ENCODE results near the gene SUSD5. TPM values are rescaled to one million over a fixed set of nuclear protein-coding genes. Genes with fewer than 3 reads are reported as not detected.
A peak's percentile ranks its signal among the peaks of the same experiment; 100 is the strongest.

SUSD5 gene
- total and polyA plus RNA-seq, 2 donors from 2014 or later, result 1.2 to 13.8 TPM

- no peaks in the 10 kb centered on the region for H3K27me3 ChIP-seq (ENCODE audit: control insufficient read depth, insufficient read depth, low read length)
- no peak overlapping the region for H3K4me3 ChIP-seq (ENCODE audit: low read length in 3 of 3)
- H3K9ac ChIP-seq (ENCODE audit: low read length in 3 of 3), result no peak overlapping the region
- H3K36me3 ChIP-seq (ENCODE audit: control insufficient read depth in 2 of 3, insufficient read depth in 3 of 3, low read length in 3 of 3), result no peaks in the 10 kb centered on the region
- intact Hi-C loops (cut with DNase I), result no loop called here
- DNase-seq (peak in 1 of 5 donors; percentile 4), FAIRE-seq (no peak)
- TF ChIP-seq CTCF (IDR thresholded peaks at IDR 0.05; ENCODE audit: borderline replicate concordance, extremely low read depth, insufficient read depth), result no peak
- no peak overlapping the region for H3K27ac ChIP-seq (ENCODE audit: low read depth in 2 of 2, low read length in 2 of 2)
- H3K4me1 ChIP-seq (ENCODE audit: control insufficient read depth in 2 of 3, insufficient read depth in 2 of 3, low read depth in 1 of 3, low read length in 3 of 3), result no peaks in the 10 kb centered on the region
- no peaks in the 10 kb centered on the region for H3K9me3 ChIP-seq (ENCODE audit: control insufficient read depth in 2 of 3, insufficient read depth in 1 of 3, low read length in 3 of 3)
Observed at GRCh38 chr3:33229947-33230346, 11.3 kb upstream of the SUSD5 start.

- H3K4me3 ChIP-seq (ENCODE audit: low read length in 3 of 3), result no peak overlapping the region
- H3K36me3 ChIP-seq (ENCODE audit: control insufficient read depth in 2 of 3, insufficient read depth in 3 of 3, low read length in 3 of 3), result no peaks in the 10 kb centered on the region
- H3K27ac ChIP-seq (ENCODE audit: low read depth in 2 of 2, low read length in 2 of 2), result no peak overlapping the region
- H3K9me3 ChIP-seq (ENCODE audit: control insufficient read depth in 2 of 3, insufficient read depth in 1 of 3, low read length in 3 of 3), result no peaks in the 10 kb centered on the region
- no peaks in the 10 kb centered on the region for H3K27me3 ChIP-seq (ENCODE audit: control insufficient read depth, insufficient read depth, low read length)
- intact Hi-C loops (cut with DNase I), result no loop called here
- H3K4me1 ChIP-seq (ENCODE audit: control insufficient read depth in 2 of 3, insufficient read depth in 2 of 3, low read depth in 1 of 3, low read length in 3 of 3), result no peaks in the 10 kb centered on the region
- TF ChIP-seq CTCF (IDR thresholded peaks at IDR 0.05; ENCODE audit: borderline replicate concordance, extremely low read depth, insufficient read depth), result no peak
- H3K9ac ChIP-seq (ENCODE audit: low read length in 3 of 3), result no peak overlapping the region
- no peak for FAIRE-seq
- DNase-seq, result peak in 1 of 5 donors; percentile 33
Observed at GRCh38 chr3:33229066-33229465, 10.5 kb upstream of the SUSD5 start.

- Histone ChIP-seq H3K4me3 (ENCODE audit: low read length in 3 of 3) (no peak overlapping the region), H3K4me1 (ENCODE audit: control insufficient read depth in 2 of 3, insufficient read depth in 2 of 3, low read depth in 1 of 3, low read length in 3 of 3) (no peaks in the 10 kb centered on the region), H3K9me3 (ENCODE audit: control insufficient read depth in 2 of 3, insufficient read depth in 1 of 3, low read length in 3 of 3) (no peaks in the 10 kb centered on the region), H3K27me3 (ENCODE audit: control insufficient read depth, insufficient read depth, low read length) (peaks cover 12% of the 10 kb centered on the region), H3K27ac (ENCODE audit: low read depth in 2 of 2, low read length in 2 of 2) (no peak overlapping the region), H3K36me3 (ENCODE audit: control insufficient read depth in 2 of 3, insufficient read depth in 3 of 3, low read length in 3 of 3) (no peaks in the 10 kb centered on the region), H3K9ac (ENCODE audit: low read length in 3 of 3) (no peak overlapping the region)
- DNase-seq (no peak), FAIRE-seq (no peak)
- no peak for TF ChIP-seq CTCF (IDR thresholded peaks at IDR 0.05; ENCODE audit: borderline replicate concordance, extremely low read depth, insufficient read depth)
- intact Hi-C loops (cut with DNase I), result no loop called here
Observed at GRCh38 chr3:33221241-33221640, 2.6 kb upstream of the SUSD5 start.

- H3K9ac ChIP-seq (ENCODE audit: low read length in 3 of 3), result no peak overlapping the region
- no peaks in the 10 kb centered on the region for H3K9me3 ChIP-seq (ENCODE audit: control insufficient read depth in 2 of 3, insufficient read depth in 1 of 3, low read length in 3 of 3)
- H3K4me1 ChIP-seq (ENCODE audit: control insufficient read depth in 2 of 3, insufficient read depth in 2 of 3, low read depth in 1 of 3, low read length in 3 of 3), result no peaks in the 10 kb centered on the region
- H3K27me3 ChIP-seq (ENCODE audit: control insufficient read depth, insufficient read depth, low read length), result peaks cover 12% of the 10 kb centered on the region
- intact Hi-C loops (cut with DNase I), result no loop called here
- no peak for DNase-seq
- no peak for FAIRE-seq
- TF ChIP-seq CTCF (IDR thresholded peaks at IDR 0.05; ENCODE audit: borderline replicate concordance, extremely low read depth, insufficient read depth), result no peak
- H3K36me3 ChIP-seq (ENCODE audit: control insufficient read depth in 2 of 3, insufficient read depth in 3 of 3, low read length in 3 of 3), result no peaks in the 10 kb centered on the region
- H3K27ac ChIP-seq (ENCODE audit: low read depth in 2 of 2, low read length in 2 of 2), result no peak overlapping the region
- peak overlapping the region in 1 of 3 donors; percentile 4 for H3K4me3 ChIP-seq (ENCODE audit: low read length in 3 of 3)
Observed at GRCh38 chr3:33219175-33219487, 521 bp upstream of the SUSD5 start.
